HL-60/S4 treated with retinoic acid at 250 ng/mL for 4 days and 3 days (cell line): ENCODE measurements around the gene MEN1.

ENCODE experiments used
- in situ Hi-C: fragments of 300-500 bp; cut with MboI; formaldehyde crosslinking; loops from 2 replicates; pipeline ENCODE4 v1.7.0; 2022; ENCODE audit warnings: low sequenced_read_pairs

Gene MEN1

DNA sequence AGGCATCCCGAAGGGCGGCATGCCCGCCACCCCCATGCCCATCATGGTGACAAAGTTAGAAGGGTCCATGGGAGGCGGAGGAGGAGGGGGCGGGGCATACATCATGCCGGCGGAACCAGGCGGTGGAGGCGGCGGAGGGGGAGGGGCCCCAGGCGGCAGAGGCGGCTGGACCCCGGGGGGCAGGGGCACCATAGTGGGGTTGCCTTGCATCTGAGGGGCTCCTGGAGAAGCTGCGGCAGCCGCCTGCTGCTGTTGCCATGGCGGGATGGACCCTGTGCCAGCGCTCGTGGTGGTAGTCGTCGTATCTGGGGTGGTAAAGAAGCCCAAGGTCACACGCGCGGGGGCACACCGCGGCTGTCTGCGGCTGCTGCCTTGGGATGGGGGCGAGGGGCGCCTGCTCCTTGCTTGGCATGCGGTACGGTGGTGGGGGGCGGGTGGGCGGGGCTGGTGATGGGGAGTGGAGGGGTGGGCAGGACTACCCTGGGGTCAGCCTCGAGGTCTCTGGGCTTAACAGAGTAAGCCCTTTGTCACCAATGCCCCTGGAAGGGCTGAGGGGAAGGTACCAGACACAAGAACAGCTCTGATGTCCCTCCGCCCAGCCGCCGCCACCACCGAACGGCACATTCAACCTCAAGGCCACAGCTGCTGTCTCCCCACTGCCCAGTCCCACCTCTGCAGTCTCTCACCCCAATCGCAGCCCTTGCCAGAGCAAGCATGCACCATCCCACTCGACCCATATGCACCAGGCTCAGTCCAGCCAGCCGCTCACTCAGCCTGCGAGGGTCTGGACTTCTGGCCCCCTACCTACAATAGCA lies 44.3 kb downstream of the MEN1 start:
- in situ Hi-C loops, result no loop called here

DNA sequence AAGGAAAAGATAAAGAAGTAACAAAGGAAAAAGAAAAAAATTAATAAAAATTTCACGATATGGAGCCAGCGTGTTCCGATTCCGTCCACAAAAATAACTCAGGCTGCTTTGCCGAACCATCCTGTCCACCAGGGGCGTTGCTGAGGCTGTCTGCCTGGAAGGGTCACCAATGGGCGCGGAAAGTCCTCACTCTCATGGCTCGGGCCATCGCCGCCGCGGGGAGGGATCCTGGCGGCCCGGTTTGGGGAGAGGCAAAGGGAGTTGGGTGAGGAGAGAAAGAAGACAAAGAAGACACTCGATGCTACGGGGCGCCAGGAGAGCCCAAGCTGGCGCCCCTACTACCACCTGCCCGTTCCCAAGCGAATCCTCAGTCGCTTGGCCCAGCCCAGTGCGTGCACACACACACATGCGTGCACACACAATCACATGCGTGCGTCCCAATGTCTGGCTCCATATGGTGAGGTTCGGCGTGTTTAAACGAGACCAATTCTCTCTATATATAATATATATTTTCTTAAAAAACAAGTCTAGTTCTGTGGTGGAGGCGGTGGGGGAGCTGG lies 45.0 kb downstream of the MEN1 start:
- in situ Hi-C loops, result no loop called here

DNA sequence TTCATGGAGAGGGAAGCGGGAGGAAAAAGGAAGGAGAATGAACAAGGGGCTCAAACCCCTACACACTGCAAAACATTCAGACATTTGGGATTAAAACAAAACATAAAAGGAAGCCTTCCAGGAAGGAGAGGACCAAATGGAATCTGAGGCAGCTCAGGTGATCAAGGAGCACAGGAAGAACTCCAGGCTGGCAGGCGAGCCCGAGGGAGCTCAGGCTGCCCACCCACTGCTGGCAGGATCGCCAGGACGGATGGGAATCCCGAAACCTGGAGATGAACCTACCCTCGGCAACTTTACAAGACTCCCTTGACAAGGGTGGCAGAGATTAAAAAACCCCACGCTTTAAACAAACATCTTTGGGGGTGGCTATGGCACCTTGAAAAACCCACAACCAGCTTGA lies 45.6 kb downstream of the MEN1 start:
- in situ Hi-C loops, result no loop called here

DNA sequence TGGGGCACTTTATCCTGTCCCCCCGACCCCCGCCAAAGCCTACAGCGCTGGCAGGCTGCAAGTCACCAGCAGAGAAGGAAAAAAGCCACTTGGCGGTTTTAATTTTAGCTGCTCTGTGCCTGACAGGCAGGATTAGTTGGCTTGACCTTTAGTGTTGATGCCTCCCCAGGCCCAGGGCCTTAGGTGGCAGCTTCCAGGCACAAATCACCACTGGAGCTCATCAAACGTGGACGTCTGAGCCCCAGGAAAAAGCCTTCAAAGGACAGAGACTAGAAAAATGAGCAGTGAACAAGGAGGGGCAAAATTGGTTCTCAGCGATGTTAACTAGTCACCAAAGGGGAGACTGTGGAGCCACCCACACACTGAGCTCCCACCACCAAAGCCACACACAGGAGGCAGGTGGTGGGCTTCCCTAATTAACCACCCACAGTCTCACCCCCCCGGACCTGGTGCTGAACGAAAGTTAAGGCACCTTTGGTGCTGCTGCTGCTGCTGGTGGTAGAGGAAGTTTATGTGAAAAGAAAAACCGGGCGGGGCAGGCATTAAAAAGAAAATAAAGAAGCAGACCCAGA lies 46.2 kb downstream of the MEN1 start:
- in situ Hi-C loops, result no loop called here

DNA sequence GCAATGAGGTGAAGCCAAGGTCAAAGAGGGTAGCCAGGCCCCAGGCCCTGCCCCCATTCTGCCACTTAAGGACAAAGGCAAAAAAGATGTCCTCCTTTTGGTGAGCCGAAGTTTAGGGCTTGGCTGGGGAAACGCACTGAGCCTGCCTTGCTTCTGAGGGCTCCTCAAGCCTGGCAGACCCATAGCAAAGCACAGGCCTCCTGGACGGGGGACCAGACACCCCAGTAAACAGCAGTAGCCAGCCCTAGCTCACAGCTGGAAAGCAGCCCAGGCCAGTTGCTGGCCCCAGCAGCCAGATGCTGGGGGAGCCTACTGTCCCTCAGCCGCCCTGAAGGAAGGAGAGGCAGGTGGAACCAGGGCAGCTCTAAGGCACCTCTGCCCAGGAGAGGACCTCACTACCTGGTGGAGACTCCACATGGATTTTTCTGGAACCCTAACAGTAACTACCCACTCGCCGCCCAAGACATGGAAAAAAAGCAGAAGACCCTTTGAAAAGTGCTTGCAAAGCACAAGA lies 46.8 kb downstream of the MEN1 start:
- in situ Hi-C loops, result no loop called here

DNA sequence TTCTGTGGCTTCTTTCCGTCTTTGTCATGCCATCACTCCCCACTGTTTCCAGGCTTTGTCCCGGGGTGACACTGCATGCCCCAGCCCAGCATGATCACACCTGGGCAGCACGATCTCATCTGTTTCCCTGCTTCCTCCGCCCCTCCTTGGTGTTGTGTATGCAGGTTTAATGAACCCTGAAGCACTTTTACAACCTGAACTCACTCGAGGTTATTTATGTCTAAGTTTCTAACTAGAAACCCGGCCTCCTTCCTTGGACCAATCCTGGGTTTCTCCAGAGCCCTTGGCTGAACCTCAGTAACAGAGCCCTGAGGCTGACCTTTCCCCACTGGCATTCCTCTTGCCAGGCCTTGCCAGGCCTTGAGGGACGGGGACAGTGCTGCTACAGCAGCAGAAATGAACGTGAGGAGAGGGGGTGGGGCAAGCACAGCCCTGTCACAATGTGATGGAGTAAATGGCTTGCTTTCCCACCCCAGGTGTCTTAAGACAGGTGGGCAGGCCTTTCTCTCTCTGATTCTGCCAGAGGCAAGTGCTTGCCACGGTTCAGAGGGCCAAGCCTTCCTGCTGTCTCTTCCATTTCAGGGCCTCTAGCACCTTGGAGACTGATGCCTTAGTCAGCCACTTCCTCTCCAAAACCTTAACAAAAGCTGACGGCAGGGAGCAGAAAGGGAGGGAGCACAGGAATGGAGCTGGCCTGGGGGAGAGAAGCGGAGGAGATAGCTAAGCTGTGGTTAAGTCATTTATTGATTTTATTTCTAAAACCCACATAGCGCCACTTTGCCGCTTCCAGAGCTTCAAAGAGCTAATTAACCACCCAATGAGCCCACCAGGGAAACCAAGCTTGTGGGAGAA lies 47.5 kb downstream of the MEN1 start:
- in situ Hi-C loops, result no loop called here

DNA sequence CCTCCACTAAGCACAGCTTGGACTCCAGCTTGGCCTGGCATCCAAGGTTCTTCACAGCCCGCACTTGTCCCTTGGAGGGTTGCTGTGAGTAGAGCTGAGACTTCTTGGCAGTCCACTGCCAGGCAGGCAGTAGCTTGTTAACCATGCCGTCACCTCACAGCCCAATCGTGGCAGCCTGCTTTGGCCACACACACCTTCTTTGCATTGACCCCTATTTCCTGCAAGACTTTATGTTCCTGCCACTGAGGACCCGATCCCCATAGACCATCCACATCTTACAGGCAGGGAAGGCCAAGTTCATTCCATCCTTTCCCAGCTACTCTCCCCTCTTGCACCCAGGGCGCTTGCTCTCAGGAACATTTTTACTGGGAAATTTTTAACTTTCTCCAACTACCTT lies 48.1 kb downstream of the MEN1 start:
- in situ Hi-C loops, result no loop called here

DNA sequence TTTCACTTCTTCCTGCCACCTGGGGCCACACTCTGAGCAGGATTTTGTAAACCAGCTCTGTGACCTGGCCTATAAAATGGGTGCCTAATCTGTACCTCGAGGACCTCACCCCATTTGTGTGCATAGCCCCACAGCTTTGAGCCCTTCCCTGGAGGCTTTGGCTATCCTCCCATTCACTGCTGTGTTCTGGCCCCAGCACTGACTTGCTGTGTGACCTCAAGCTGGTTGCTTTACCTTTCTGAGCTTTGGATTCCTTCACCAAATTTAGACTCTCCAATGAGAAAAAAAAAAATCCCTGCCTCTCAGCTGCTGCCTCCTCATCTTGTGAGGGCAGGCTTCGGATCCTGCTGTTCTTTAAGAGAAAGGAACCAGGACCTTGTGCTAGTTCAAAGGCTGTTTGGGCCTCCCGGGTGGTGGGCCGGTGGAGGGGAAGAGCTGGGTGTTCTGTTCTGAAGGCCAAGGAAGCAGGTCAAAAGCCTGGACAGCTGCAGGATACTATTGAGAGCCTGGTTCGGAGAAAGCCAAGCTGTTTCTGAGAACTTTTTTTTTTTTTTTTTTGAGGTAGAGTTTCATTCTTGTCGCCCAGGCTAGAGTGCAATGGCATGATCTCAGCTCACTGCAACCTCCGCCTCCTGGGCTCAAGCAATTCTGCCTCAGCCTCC lies 49.5 kb downstream of the MEN1 start:
- in situ Hi-C loops, result no loop called here

DNA sequence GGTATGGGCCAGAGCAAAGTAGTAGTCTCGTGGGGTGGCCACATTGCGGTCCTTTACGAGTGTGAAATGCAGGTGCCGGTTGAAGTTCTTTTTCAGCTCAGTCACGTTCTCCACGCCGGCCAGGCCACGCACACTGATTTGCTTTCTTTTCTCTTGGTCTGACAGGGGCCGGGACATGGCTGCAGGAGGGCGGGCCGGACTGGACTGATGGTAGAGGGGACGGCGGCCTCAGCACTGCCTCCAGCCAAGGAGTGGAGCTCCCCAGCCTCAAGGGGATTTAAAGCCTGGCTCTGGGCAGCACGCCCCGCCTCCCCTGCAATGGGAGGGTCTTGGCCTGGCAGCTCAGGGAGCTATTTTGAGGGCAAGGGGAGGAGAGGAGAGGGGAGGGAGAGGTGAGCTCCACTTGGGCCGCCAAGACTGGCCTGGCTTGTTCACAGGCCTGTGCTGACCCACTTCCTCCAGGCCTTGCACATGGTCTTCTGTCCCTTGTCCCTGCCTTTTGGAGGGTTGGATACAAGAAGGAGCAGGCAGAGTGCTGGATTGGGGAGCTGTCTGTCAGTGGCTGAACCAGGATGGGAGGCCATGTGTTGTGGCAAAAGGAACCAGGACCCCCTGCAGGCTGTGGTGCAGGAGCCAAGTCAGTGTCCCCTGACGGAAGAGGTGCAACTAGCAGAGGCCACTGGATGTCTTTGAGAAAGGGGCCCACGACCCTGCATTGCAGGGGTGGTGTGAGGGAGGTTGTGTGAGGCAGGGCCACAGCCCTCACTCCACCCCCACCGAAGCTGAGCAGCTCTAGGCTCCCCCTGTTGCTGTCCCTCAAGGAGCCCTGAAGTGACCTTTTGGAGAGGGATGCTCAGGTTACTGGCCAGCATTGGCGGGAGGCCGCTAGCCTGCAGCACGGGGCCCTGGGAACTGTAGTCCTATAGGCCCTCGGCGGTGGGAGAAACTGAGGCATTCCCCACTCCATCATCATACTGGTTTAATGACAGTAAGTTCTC lies 50.3 kb downstream of the MEN1 start, which contains the start of gene PYGM:
TSS of gene PYGM (minus strand) at position 253 of the 998 bp plus-strand sequence. CDS start at position 177, 76 bp downstream.
- in situ Hi-C loops, result no loop called here

DNA sequence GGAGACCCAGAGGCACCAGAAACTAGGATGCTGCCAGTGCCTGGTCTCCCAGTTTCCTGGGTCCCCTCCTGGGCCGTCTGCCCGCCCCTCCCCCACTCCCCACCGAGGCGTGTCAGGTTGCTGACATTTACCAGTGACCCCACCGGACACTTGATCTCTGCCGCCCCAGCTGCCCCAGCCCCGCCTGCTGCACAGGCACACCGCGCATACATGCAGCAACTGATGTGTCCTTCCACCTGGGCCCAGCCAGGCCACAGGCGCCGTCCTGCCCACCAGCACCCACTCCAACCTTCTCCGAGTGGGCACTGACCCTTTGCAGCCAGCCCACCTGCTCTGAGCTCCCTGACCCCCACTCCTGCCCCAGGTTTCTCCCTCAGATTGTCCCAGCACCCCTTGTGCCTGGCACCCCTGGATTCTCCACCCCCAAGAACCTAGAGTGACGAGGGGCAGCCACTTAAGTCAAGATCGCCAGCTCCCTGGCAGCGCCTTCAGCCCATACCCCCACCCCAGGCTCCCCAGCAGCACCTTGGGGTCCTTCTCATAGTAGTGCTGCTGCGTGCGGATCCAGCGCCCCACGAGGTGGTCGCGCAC lies 51.1 kb downstream of the MEN1 start:
- in situ Hi-C loops, result no loop called here

DNA sequence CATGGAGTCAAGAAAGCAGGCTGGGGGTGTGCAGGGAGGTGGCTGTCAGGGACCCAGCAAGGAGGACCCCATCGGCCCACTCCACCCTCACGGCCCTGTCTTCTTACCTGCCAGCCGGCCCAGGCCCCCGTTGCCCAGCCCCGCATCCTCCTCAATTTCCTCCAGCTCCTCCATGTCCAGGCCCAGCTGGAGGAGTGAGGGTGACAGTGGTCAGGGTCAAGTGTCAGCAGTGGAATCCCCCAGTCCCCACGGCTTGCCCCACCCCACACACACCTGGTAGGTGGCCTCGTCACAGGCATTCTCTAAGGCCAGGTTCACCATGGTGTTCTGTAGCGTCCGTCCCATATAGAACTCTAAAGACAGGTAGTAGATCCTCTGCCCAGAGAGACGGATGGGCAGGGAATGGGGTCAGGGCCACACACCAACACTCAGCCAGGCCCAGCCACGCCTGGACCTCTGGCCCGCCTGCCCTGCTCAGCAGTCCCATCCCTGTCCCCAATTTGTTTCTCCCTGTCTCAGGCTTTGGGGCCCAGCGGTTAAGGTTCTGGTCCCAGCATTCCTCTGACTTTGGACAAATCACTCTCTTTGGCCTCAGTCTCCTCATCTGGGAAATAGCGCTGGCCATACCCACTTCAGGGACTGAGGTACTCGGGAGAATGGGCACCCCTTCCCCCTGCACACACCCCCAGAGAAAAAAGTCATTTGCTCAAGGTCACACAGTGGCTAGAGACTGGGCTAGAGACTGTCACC lies 51.8 kb downstream of the MEN1 start:
- in situ Hi-C loops, result no loop called here

DNA sequence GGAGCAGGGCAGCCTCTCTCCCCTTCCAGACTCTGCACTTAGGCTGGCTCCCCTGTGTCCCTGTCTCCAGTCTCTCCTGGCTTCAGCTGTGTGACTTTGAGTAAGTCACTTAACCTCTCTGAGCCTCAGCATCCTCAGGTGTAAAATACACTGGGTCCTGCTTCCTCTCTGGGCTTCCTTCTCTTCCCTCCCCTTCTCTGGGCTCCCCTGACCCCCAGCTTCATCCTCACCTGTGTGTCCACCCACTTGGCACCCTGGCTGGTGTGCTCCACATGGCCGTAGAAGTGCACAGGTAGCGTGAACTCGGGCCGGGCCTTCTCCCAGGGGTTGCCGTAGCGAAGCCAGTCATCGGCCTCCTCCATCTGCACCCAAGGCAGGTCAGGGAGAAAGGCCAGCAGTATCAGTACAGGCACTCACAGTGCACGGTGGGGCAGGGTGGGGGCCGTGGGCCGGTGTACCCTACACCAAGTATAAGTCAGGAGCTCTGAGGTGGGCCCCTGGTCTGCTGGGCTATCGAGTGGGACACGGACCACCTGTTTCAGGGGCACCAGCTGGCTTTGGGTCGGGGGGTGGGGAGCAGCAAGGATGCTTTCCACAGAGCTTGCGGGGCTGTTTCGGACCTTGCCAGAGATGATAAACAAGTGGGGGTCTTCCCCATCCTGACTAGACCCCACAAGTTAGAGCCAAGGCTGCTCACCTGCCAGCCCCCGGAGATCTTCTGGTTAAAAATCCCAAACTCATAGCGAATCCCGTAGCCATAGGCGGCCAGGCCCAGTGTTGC lies 52.6 kb downstream of the MEN1 start:
- in situ Hi-C loops, result no loop called here

DNA sequence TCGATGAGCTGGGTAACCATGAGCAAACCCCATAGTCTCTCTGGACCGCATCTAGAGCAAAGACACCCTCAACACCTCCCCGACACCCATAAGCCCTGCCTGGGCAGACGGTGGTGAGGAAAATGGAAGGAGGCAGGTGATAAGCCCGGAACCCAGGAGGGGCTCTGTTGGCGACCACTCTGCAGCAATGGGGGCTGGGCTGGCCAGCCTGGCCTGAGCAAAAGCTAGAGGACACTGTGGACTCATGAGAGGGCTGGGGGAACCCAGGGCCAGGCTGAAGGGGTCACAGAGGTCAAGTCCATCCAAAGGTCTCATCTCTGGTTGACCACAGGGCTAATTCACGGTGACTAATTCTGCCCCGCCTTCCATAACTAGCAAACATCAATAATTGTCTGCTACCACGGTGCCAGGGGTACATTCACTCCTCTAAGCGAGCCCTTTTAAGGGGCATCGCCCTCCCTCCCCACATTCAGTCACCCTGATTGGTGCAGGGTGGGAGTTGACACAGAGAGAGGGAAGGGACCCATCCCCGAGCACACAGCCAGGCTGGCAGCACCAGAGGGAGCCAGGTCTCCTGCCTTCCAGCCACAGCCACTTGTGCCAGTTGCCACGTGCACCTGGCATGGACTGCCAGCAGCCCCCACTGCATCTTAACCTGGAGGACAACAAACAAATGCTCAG lies 54.5 kb downstream of the MEN1 start:
- in situ Hi-C loops, result no loop called here

DNA sequence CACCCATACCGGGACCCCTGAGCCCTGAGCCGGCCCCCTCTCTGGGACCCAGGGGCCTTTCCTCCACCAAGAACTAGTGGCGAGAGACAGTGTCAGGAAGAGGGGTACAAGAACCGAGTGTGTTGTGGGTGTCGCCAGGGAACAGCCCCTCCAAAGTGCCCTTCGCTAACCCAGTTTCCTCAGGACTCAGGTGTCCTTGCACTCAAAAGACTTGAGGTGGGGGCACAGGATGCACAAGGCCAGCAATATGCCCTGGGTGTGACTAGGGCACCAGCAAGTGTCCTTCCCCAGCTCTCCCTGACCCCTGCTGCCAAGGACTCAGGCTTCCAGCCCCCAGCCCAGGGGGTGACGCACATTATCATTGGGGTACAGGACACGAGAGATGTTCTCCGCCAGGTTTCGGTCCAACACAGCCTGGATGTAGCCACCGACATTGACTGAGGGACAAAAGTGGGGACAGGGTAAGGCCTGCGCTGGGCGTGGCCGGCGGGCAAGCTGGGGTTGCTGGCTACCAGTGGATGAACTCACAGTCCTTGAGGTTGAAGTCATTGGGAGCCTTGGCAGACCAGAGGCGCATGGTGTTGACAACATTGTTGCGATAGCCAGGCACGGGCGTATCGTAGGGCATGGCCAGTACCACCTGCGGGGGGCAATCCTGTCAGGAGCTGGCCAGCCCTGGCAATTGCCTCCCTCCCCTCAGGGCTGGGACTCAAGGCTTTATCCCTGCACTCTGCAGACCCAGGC lies 55.3 kb downstream of the MEN1 start:
- in situ Hi-C loops, result no loop called here

DNA sequence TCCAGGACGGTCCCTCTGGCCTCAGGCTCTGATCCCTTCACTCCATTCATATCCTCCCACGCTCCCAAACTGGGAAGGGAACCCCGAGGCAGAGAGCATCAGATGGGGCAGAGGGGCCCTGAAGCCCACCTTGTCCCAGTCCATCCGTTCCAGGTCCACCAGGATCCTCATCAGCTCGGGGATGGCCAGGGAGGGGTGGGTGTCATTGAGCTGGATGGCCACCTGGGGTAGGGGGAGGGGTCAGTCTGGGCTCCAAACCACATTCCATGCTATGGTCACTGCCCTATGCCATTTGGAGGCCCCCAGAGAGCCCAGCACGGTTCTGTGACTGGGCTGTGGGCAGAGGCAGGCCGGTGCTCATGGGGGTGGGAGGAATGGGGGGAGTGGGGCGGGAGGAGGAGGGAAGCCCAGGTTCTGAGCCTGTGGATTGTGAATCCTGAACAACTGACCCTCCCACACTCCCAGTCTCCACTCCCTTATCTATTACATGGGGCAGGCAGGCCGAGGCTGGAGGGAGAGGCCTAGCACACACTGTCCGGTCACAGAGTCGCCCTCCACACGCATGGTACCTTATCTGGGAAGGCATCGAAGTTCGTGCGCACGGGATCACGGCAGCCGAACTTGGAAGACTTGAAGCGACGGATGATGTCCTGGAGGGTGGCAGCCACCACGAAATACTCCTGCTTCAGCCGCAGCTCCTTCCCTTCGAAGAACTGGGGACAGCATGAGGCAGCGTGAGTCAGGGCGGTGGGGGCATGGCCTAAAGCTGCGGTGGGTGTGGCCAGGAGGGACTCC lies 56.0 kb downstream of the MEN1 start:
- in situ Hi-C loops, result no loop called here
